Neural cell (in vitro differentiated cells): ENCODE results near the gene GLT1D1.

ENCODE experiments used
- CTCF ChIP-seq: fragments of 450-650 bp; IDR thresholded peaks from 2 replicates; pipeline ENCODE4 v1.5.1; 2014; ENCODE audit warnings: antibody characterized with exemption, mild to moderate bottlenecking, moderate library complexity; ENCODE audit not compliant: poor library complexity, severe bottlenecking
- SMC3 ChIP-seq: fragments of 450-650 bp; conservative IDR thresholded peaks from 2 replicates; pipeline ENCODE4 v1.6.1; 2014; ENCODE audit warnings: antibody characterized with exemption, mild to moderate bottlenecking, moderate library complexity; ENCODE audit not compliant: poor library complexity

- TF ChIP-seq CTCF (no peak), SMC3 (no peak)
Observed at GRCh38 chr12:128864516-128865186, 11.4 kb downstream of the GLT1D1 start.
